DND-41 (cell line): ENCODE data around the gene GARNL3.

ENCODE experiments used
- ATAC-seq: fragments of 200-7000 bp; cut with Tn5 transposase; 3 replicates; pipeline ENCODE4 v1.9.1; 2021; ENCODE audit warnings: low read depth; ENCODE audit not compliant: insufficient read depth
- DNase-seq: peaks from one replicate; pipeline ENCODE4 v3.0.0-alpha.2; 2020
- H2AFZ ChIP-seq: 2 replicates; pipeline ENCODE4 v1.6.0; 2012; ENCODE audit warnings: low read depth, low read length
- H3K27ac ChIP-seq: 2 replicates; pipeline ENCODE4 v1.5.1; 2012; ENCODE audit warnings: low read length, inconsistent platforms
- H3K27me3 ChIP-seq: fragments of 200-600 bp; sonication (generic); 2 replicates; pipeline ENCODE4 v1.6.0; 2012; ENCODE audit warnings: low read length, mild to moderate bottlenecking, inconsistent platforms; ENCODE audit not compliant: insufficient read depth, poor library complexity
- H3K36me3 ChIP-seq: 2 replicates; pipeline ENCODE4 v1.5.1; 2012; ENCODE audit warnings: low read length, inconsistent platforms; ENCODE audit not compliant: insufficient read depth
- H3K4me1 ChIP-seq: 2 replicates; pipeline ENCODE4 v1.5.1; 2012; ENCODE audit warnings: mild to moderate bottlenecking, low read length; ENCODE audit not compliant: insufficient read depth
- H3K4me2 ChIP-seq: 2 replicates; pipeline ENCODE4 v1.6.0; 2012; ENCODE audit warnings: mild to moderate bottlenecking, moderate library complexity, low read length, inconsistent platforms; ENCODE audit not compliant: insufficient read depth
- H3K4me3 ChIP-seq, 2 experiments: fragments of 200-600 bp in 1 of 2; shearing (Covaris generic) in 1 of 2; 2 replicates each; pipeline ENCODE4 v1.5.1; 2012 to 2016; ENCODE audit warnings: inconsistent platforms in 2 of 2, low read length in 2 of 2, mild to moderate bottlenecking in 2 of 2, low read depth in 1 of 2, moderate library complexity in 1 of 2
- H3K79me2 ChIP-seq: 2 replicates; pipeline ENCODE4 v1.6.0; 2012; ENCODE audit warnings: low read length, inconsistent platforms; ENCODE audit not compliant: insufficient read depth
- H3K9ac ChIP-seq: 2 replicates; pipeline ENCODE4 v1.6.0; 2012; ENCODE audit warnings: low read depth, mild to moderate bottlenecking, inconsistent platforms, low read length, moderate library complexity
- H3K9me3 ChIP-seq: 2 replicates; pipeline ENCODE4 v1.5.1; 2012; ENCODE audit warnings: low read length, moderate library complexity, mild to moderate bottlenecking, inconsistent platforms; ENCODE audit not compliant: insufficient read depth, severe bottlenecking
- H4K20me1 ChIP-seq: 2 replicates; pipeline ENCODE4 v1.6.0; 2012; ENCODE audit warnings: low read length; ENCODE audit not compliant: insufficient read depth
- CTCF ChIP-seq: IDR thresholded peaks from 2 replicates; pipeline ENCODE4 v1.5.1; 2012; ENCODE audit warnings: borderline replicate concordance, low read length, moderate library complexity, mild to moderate bottlenecking; ENCODE audit not compliant: poor library complexity, severe bottlenecking; ENCODE audit errors: extremely low read depth
- EZH2 ChIP-seq: IDR thresholded peaks from 3 replicates; pipeline ENCODE4 v1.6.1; 2012; ENCODE audit warnings: borderline replicate concordance, low read depth, mild to moderate bottlenecking, moderate library complexity, low read length, inconsistent platforms; ENCODE audit not compliant: severe bottlenecking

The GARNL3 gene

GRCh38 chr9:127224178-127224882 lies 40.2 kb upstream of the GARNL3 start:
- Histone ChIP-seq H3K4me3 (no peak overlapping the region), H3K27me3 (peaks cover 11% of the 10 kb centered on the region), H4K20me1 (no peaks in the 10 kb centered on the region; the same call in 1 of the 2 replicates), H3K79me2 (no peaks in the 10 kb centered on the region), H3K27ac (no peak overlapping the region), H3K9ac (no peak overlapping the region), H3K4me1 (no peaks in the 10 kb centered on the region), H3K36me3 (no peaks in the 10 kb centered on the region), H2AFZ (no peak overlapping the region), H3K9me3 (no peaks in the 10 kb centered on the region), H3K4me2 (no peak overlapping the region)
- TF ChIP-seq CTCF (no peak), EZH2 (no peak)
- ATAC-seq (no peak; the same call in 2 of the 3 replicates), DNase-seq (no peak)

- Histone ChIP-seq H3K27me3 (peaks cover 7% of the 10 kb centered on the region), H3K4me2 (no peak overlapping the region), H3K9me3 (no peaks in the 10 kb centered on the region), H4K20me1 (no peaks in the 10 kb centered on the region; the same call in 1 of the 2 replicates), H3K36me3 (no peaks in the 10 kb centered on the region), H3K79me2 (no peaks in the 10 kb centered on the region), H3K4me1 (no peaks in the 10 kb centered on the region), H3K9ac (no peak overlapping the region), H2AFZ (no peak overlapping the region), H3K27ac (no peak overlapping the region), H3K4me3 (no peak overlapping the region)
- ATAC-seq: no peak
- TF ChIP-seq CTCF (no peak), EZH2 (no peak)
- DNase-seq: no peak
Observed at GRCh38 chr9:127224883-127225739, 39.5 kb upstream of the GARNL3 start.

- H3K27me3 ChIP-seq: peaks cover 7% of the 10 kb centered on the region
- no peaks in the 10 kb centered on the region for H3K79me2 ChIP-seq
- H3K4me3 ChIP-seq: no peak overlapping the region
- H3K9ac ChIP-seq: no peak overlapping the region
- TF ChIP-seq EZH2: no peak
- TF ChIP-seq CTCF: no peak
- H3K4me2 ChIP-seq: no peak overlapping the region
- DNase-seq (no peak), ATAC-seq (no peak)
- H3K9me3 ChIP-seq: no peaks in the 10 kb centered on the region
- no peaks in the 10 kb centered on the region; the same call in 1 of the 2 replicates for H4K20me1 ChIP-seq
- no peak overlapping the region for H2AFZ ChIP-seq
- no peak overlapping the region for H3K27ac ChIP-seq
- no peaks in the 10 kb centered on the region for H3K36me3 ChIP-seq
- no peaks in the 10 kb centered on the region for H3K4me1 ChIP-seq
Observed at GRCh38 chr9:127225801-127226625, 38.6 kb upstream of the GARNL3 start.
